HEK293T (cell line): ENCODE data around the gene CDYL.
"Not testable (repeated sequence)": the region's sequence is repeated elsewhere in the genome, so short reads cannot be mapped to it uniquely, and the experiment has no call there.

Source experiments
- CTCF ChIA-PET: fragments of 350-600 bp; formaldehyde crosslinking; extraction: SDS; loops from one replicate; lab custom pipeline; 2021; ENCODE audit warnings: antibody characterized with exemption, inconsistent platforms; lab: Yijun Ruan, JAX
- POLR2A ChIA-PET: fragments of 350-600 bp; formaldehyde crosslinking; extraction: SDS; loops from one replicate; lab custom pipeline; 2020; ENCODE audit warnings: antibody characterized with exemption, inconsistent platforms; lab: Yijun Ruan, JAX
- DNase-seq: peaks from one replicate; pipeline ENCODE4 v3.0.0; 2012; ENCODE audit warnings: mixed read lengths; ENCODE audit errors: extremely low spot score
- BHLHE40 ChIP-seq: fragments of 450-650 bp; IDR thresholded peaks from 2 replicates; pipeline ENCODE4 v1.6.1; 2016; ENCODE audit warnings: mild to moderate bottlenecking, moderate library complexity, borderline replicate concordance
- CTBP1 ChIP-seq: fragments of 450-650 bp; IDR thresholded peaks from 2 replicates; pipeline ENCODE4 v1.6.1; 2016; ENCODE audit warnings: borderline replicate concordance
- ELF4 ChIP-seq: fragments of 450-650 bp; IDR thresholded peaks from 2 replicates; pipeline ENCODE4 v1.6.1; 2017; ENCODE audit warnings: antibody characterized with exemption
- FOXA1 ChIP-seq: fragments of 450-650 bp; IDR thresholded peaks from 2 replicates; pipeline ENCODE4 v1.6.1; 2016; ENCODE audit warnings: mild to moderate bottlenecking
- FOXK2 ChIP-seq: fragments of 450-650 bp; IDR thresholded peaks from 2 replicates; pipeline ENCODE4 v1.6.1; 2016; ENCODE audit warnings: mild to moderate bottlenecking
- FOXM1 ChIP-seq: fragments of 450-650 bp; IDR thresholded peaks from 2 replicates; pipeline ENCODE4 v1.6.1; 2017; ENCODE audit warnings: mild to moderate bottlenecking, borderline replicate concordance
- HDGF ChIP-seq: fragments of 450-650 bp; IDR thresholded peaks from 2 replicates; pipeline ENCODE4 v1.6.1; 2017; ENCODE audit warnings: antibody characterized with exemption, borderline replicate concordance
- L3MBTL2 ChIP-seq: fragments of 450-650 bp; conservative IDR thresholded peaks from 2 replicates; pipeline ENCODE4 v1.6.1; 2016; ENCODE audit warnings: mild to moderate bottlenecking
- LEF1 ChIP-seq: fragments of 450-650 bp; IDR thresholded peaks from 2 replicates; pipeline ENCODE4 v1.6.1; 2017; ENCODE audit warnings: mild to moderate bottlenecking, borderline replicate concordance
- NFRKB ChIP-seq: fragments of 450-650 bp; IDR thresholded peaks from 2 replicates; pipeline ENCODE4 v1.6.1; 2016; ENCODE audit warnings: mild to moderate bottlenecking, moderate library complexity
- PKNOX1 ChIP-seq: fragments of 450-650 bp; IDR thresholded peaks from 2 replicates; pipeline ENCODE4 v1.6.1; 2016
- SUZ12 ChIP-seq: fragments of 450-650 bp; IDR thresholded peaks from 2 replicates; pipeline ENCODE4 v1.6.1; 2016; ENCODE audit warnings: mild to moderate bottlenecking
- TARDBP ChIP-seq: fragments of 450-650 bp; IDR thresholded peaks from 2 replicates; pipeline ENCODE4 v1.6.1; 2016
- ZNF384 ChIP-seq: fragments of 450-650 bp; IDR thresholded peaks from 2 replicates; pipeline ENCODE4 v1.6.1; 2016

Gene CDYL

DNA sequence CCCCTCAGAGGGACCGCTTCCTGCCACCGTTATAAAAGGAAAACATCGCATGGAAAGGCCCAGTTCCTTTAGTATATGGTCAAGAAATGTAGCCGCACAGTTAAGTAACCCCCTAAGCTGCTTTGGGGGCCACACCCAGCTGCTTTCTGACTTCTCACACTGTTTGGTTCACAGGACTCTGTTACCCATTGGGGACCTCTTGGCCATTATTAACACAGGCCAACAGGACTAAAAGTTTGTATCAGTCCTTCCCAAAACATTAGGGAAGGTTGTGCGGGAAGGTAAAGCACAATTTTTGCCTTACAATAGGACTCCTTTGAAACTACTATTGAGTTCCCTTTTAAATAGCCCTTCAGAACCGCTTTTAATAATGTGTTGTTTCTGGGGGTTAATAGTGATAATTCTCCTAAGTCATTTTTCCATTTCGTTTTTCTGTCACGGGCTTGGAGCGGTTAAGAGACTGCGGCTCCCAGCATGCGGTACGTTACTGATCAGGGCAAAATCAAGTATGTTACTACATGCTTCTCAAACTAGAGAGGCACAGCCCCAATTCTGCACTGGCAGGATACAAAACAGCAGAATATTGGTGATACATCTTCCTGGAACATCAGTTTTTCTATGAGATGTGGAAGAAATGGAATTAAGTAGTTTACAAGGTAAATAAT, 228.3 kb downstream of the CDYL start:
- TF ChIP-seq BHLHE40 (no peak), ELF4 (no peak), CTBP1 (no peak), PKNOX1 (no peak), FOXK2 (no peak), L3MBTL2 (no peak), FOXM1 (no peak), NFRKB (no peak), TARDBP (no peak), HDGF (no peak), SUZ12 (no peak), ZNF384 (no peak), FOXA1 (no peak), LEF1 (no peak)
- ChIA-PET CTCF (no interaction called here), POLR2A (interaction anchor here (0.9 to 1.2 kb wide), 3 partner anchors 10 to 26 kb away, joined by 3 read pairs; no protein-coding TSS in a partner anchor)
- DNase-seq: no peak

DNA sequence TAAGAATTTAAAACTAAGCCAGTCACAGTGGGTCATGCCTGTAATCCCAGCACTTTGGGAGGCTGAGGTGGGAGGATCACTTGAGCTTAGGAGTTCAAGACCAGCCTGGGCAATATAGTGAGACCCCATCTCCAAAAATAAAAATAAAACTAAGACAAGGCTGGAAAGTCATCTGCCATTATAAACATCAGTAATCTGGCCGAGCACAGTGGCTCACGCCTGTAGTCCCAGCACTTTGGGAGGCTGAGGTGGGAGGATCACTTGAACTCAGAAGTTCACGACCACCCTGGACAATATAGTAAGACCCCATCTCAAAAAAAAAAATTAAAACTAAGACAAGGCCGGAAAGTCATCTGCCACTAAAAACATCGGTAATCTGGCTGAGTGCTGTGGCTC, 228.8 kb downstream of the CDYL start:
- CTCF ChIA-PET, POLR2A ChIA-PET, DNase-seq: not testable (repeated sequence)
